ENCODE results near the gene RPS16. TPM values are rescaled to one million over a fixed set of nuclear protein-coding genes. Genes with fewer than 3 reads are reported as not detected.

RPS16 gene
- total RNA-seq, 1 donor from 2014 or later: 1,721 TPM

DNA sequence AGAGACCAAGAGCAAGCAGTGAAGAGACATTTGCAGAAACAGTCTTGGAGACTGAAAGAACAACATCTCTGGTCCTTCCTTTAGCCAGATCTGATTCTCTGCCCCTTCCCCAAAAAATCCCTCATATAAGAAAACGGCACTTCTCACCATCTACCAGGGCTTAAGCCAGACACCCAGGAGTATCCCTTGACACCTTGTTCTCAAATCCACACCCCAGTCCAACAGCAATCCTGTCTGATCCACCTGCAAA, 25.0 kb downstream of the RPS16 start:
- Histone ChIP-seq H3K36me3 (ENCODE audit: control insufficient read depth, insufficient read depth, low read length) (peaks cover 1% of the 10 kb centered on the region), H3K27me3 (ENCODE audit: control insufficient read depth, insufficient read depth, low read length) (no peaks in the 10 kb centered on the region), H3K4me3 (ENCODE audit: low read depth, low read length) (no peak overlapping the region)
- TF ChIP-seq, protein P1, sequence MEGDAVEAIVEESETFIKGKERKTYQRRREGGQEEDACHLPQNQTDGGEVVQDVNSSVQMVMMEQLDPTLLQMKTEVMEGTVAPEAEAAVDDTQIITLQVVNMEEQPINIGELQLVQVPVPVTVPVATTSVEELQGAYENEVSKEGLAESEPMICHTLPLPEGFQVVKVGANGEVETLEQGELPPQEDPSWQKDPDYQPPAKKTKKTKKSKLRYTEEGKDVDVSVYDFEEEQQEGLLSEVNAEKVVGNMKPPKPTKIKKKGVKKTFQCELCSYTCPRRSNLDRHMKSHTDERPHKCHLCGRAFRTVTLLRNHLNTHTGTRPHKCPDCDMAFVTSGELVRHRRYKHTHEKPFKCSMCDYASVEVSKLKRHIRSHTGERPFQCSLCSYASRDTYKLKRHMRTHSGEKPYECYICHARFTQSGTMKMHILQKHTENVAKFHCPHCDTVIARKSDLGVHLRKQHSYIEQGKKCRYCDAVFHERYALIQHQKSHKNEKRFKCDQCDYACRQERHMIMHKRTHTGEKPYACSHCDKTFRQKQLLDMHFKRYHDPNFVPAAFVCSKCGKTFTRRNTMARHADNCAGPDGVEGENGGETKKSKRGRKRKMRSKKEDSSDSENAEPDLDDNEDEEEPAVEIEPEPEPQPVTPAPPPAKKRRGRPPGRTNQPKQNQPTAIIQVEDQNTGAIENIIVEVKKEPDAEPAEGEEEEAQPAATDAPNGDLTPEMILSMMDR (IDR thresholded peaks at IDR 0.05; ENCODE audit: insufficient read depth, low read length, poor library complexity, severe bottlenecking): no peak
- no peak for DNase-seq (ENCODE audit: low read depth)

DNA sequence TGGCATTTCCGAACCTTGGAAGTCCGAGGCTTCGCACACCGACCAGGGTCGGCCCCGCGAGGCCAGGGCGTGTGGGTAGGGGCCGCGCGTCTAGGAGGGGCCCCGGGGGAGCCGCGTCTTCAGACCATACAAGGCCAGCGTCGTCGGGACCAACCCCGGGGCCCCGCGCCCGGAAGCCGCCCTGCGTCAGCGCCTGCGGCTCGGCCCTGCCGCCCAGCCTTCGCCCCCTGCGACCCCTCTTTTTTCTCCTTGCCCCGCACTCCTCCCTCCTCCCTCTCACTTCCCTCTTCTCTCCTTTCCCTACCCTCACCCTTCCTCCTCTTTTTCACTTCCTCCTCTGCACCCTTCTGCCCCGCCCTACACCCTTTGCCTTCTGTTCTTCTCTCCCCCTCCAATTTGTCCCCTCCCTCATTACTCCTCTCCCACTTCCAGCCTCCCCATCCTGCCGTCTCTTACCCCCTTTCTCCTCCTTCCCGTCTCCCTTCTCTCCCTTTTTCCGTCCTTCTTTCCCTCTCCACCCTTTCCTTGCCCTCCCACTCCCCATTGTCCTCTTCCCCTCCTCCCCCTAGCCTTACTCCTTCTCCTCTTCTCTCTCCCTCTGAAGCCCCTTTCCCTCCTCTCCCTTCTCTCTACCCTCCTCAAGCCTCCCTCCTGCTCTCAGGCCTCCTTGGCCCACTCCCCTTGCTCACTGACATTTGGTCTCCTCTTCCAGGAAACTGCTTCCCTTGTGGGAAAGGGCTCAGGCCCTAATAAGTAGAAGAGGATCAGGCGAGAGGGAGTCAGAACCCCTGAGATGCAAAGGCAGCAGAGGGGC, 25.5 kb downstream of the RPS16 start:
- TF ChIP-seq, protein P1 (IDR thresholded peaks at IDR 0.05; ENCODE audit: insufficient read depth, low read length, poor library complexity, severe bottlenecking): no peak
- Histone ChIP-seq H3K4me3 (ENCODE audit: low read depth, low read length) (peak overlapping the region; percentile 64), H3K27me3 (ENCODE audit: control insufficient read depth, insufficient read depth, low read length) (no peaks in the 10 kb centered on the region), H3K36me3 (ENCODE audit: control insufficient read depth, insufficient read depth, low read length) (peaks cover 1% of the 10 kb centered on the region)
- no peak for DNase-seq (ENCODE audit: low read depth)

DNA sequence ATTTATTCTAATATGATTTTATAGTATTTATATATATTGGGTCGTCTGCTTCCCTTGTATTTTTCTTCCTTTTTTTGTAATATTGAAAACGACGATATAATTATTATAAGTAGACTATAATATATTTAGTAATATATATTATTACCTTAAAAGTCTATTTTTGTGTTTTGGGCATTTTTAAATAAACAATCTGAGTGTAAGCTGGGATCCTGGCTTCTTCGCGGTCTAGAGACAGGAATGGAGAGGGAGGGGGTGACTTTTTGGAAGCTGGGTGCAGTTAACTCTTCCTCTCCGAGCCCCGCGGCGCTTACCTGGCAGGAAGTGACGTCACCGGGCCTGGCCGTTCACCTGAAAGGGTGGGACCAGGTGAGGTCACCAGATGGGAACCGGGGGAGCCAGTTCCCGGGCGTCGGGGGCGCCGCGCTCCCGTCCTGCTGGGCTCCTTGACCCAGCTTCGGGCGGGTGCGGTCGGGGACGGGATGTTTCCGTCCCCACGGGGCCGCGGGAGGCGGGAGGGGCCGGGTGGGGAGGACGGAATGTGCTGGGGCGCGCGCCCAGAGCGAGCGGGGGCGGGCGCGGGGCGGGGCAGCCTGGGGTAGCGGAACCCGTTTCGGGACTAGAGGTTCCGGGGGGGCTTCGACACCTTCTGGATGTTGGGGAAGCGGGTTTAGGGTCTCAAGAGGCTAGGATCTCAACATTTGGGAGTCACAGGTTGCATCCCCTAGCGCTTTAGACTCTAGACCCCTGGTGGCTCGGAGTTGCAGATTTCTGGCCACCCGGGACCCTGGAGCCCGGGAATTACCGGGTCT, 26.3 kb downstream of the RPS16 start:
- Histone ChIP-seq H3K27me3 (ENCODE audit: control insufficient read depth, insufficient read depth, low read length) (no peaks in the 10 kb centered on the region), H3K4me3 (ENCODE audit: low read depth, low read length) (peak overlapping the region; percentile 64), H3K36me3 (ENCODE audit: control insufficient read depth, insufficient read depth, low read length) (peaks cover 1% of the 10 kb centered on the region)
- TF ChIP-seq, protein P1 (IDR thresholded peaks at IDR 0.05; ENCODE audit: insufficient read depth, low read length, poor library complexity, severe bottlenecking): no peak
- DNase-seq (ENCODE audit: low read depth): no peak

DNA sequence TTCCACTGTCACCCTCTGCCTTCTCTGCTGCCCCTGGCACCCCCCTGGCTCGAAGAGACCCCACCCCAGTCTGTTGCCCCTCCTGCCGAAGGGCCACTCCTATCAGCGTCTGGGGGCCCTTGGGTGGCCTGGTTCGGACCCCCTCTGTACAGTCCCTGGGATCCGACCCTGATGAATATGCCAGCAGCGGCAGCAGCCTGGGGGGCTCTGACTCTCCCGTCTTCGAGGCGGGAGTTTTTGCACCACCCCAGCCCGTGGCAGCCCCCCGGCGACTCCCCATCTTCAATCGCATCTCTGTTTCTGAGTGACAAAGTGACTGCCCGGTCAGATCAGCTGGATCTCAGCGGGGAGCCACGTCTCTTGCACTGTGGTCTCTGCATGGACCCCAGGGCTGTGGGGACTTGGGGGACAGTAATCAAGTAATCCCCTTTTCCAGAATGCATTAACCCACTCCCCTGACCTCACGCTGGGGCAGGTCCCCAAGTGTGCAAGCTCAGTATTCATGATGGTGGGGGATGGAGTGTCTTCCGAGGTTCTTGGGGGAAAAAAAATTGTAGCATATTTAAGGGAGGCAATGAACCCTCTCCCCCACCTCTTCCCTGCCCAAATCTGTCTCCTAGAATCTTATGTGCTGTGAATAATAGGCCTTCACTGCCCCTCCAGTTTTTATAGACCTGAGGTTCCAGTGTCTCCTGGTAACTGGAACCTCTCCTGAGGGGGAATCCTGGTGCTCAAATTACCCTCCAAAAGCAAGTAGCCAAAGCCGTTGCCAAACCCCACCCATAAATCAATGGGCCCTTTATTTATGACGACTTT, 27.1 kb downstream of the RPS16 start:
- DNase-seq (ENCODE audit: low read depth): no peak
- H3K36me3 ChIP-seq (ENCODE audit: control insufficient read depth, insufficient read depth, low read length): peaks cover 1% of the 10 kb centered on the region
- TF ChIP-seq, protein P1 (IDR thresholded peaks at IDR 0.05; ENCODE audit: insufficient read depth, low read length, poor library complexity, severe bottlenecking): no peak
- peak overlapping the region; percentile 95 for H3K4me3 ChIP-seq (ENCODE audit: low read depth, low read length)
- H3K27me3 ChIP-seq (ENCODE audit: control insufficient read depth, insufficient read depth, low read length): no peaks in the 10 kb centered on the region

DNA sequence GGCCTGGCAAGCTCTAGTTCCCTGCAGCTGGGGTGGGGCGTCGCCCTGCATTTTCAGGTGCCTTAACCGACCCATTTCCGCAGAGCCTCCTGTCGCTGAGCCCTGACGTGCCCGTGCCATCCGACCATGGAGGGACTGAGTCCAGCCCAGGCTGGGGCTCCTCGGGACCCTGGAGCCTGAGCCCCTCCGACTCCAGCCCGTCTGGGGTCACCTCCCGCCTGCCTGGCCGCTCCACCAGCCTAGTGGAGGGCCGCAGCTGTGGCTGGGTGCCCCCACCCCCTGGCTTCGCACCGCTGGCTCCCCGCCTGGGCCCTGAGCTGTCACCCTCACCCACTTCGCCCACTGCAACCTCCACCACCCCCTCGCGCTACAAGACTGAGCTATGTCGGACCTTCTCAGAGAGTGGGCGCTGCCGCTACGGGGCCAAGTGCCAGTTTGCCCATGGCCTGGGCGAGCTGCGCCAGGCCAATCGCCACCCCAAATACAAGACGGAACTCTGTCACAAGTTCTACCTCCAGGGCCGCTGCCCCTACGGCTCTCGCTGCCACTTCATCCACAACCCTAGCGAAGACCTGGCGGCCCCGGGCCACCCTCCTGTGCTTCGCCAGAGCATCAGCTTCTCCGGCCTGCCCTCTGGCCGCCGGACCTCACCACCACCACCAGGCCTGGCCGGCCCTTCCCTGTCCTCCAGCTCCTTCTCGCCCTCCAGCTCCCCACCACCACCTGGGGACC, 27.9 kb downstream of the RPS16 start:
- Histone ChIP-seq H3K27me3 (ENCODE audit: control insufficient read depth, insufficient read depth, low read length) (no peaks in the 10 kb centered on the region), H3K4me3 (ENCODE audit: low read depth, low read length) (peak overlapping the region; percentile 95), H3K36me3 (ENCODE audit: control insufficient read depth, insufficient read depth, low read length) (peaks cover 1% of the 10 kb centered on the region)
- no peak for DNase-seq (ENCODE audit: low read depth)
- TF ChIP-seq, protein P1 (IDR thresholded peaks at IDR 0.05; ENCODE audit: insufficient read depth, low read length, poor library complexity, severe bottlenecking): no peak

Measured in kidney epithelial cell (primary cell).